NCI-H748 (cell line): ENCODE results near the gene JAK1.
"Not testable (repeated sequence)": the region's sequence is repeated elsewhere in the genome, so short reads cannot be mapped to it uniquely, and the experiment has no call there.

Source experiments
- DNase-seq: peaks from one replicate; lab custom pipeline; 2025; ENCODE audit not compliant: unreplicated experiment; lab: John Stamatoyannopoulos, UW

JAK1 gene

GRCh38 chr1:64844175-64844574, 122.2 kb downstream of the JAK1 start:
- DNase-seq: no peak

GRCh38 chr1:64843675-64844074, 122.7 kb downstream of the JAK1 start:
- DNase-seq: no peak

- DNase-seq: no peak
Observed at GRCh38 chr1:64842224-64842623, 124.1 kb downstream of the JAK1 start.

- DNase-seq: no peak
Observed at GRCh38 chr1:64841330-64842065, 124.9 kb downstream of the JAK1 start.

DNA sequence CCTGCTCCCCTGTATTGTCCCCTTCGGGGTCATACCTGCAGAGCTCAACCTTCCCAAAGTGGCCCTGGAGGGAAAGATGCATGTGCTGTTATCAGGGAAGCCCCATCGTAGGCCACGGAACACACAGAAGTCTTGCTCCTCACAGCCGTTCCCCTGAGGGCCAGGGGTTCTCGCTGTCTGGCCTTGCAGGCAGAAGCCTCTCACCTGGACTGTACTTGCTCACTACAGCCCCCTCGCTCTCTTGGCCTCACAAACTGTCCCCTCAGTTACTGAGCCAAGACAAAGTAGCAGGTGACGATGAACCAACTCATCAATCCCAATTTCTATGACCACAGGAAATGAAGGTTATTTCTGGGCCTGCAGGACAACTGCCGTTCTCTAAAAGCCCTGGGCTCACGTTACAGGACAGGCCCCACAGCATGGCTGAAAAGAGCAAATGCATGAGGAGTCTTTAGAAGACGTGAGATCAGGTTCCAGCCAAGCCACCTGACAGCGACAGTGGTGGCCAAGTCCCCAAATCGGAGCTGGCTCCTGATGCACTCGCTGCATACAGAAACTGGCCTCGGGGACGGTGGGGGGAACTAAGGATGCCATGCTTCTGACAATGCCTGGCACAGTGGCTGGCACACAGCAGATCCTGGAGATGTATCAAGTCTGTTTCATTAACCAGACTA, 126.5 kb downstream of the JAK1 start:
- DNase-seq: no peak

DNA sequence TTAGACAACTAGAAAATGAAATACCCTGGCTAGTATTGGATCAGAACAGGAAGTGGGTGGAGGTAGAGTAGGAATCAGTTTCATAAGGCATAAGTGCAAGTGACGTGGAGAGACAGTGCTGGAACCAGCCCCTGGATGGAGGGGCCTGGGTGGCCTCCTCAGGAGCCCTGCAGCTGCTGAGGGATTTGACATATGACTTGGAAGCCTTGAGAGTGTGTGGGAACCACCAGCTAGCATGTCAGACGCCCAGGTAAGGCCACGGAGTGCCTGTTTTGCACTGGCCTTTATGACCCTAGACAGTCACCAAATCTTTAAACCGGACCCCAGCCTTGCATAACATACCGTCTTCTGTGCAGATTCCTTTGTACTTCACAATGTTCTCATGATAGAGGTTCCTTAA, 127.1 kb downstream of the JAK1 start:
- no peak for DNase-seq

DNA sequence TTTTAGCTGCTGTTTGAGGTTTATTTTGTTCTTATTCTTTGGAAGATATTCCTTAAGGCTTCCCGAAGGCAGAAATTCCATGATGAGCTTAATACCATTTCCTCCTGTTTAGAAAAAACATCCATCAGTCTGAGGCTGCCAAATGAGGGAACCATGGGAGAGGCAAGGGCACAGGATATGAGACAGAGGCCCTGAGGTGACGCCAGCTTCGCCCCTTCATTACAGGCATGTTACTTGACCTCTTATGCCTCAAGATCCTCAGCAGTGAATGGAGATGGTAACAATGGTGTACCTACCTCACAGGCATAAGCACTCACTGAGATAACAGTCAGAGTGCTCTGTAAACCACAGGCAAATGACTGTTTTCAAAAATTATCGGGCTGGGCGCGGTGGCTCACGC, 127.9 kb downstream of the JAK1 start:
- DNase-seq: no peak

DNA sequence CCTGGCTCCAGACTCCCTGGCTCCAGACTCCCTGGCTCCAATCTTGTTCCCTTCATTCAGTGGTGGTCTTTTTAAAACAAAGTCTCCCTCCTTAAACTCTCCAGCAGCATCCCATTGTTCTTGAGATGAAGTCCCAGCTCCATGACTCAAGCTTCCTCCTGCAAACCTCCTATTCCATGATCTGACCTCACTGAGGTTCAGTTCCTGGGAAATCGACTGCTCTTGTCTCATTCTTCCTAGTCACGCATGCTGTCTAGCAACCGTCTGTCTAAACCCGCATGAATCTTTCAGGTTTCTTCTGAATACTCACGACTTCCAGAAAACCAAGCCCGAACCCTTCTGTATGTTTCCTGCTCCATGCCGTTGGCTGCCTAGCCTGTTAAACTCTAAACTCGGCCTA, 129.5 kb downstream of the JAK1 start:
- no peak for DNase-seq

- no peak for DNase-seq
Observed at GRCh38 chr1:64834734-64835133, 131.6 kb downstream of the JAK1 start.

- no peak for DNase-seq
Observed at GRCh38 chr1:64830030-64830651, 136.2 kb downstream of the JAK1 start.

DNA sequence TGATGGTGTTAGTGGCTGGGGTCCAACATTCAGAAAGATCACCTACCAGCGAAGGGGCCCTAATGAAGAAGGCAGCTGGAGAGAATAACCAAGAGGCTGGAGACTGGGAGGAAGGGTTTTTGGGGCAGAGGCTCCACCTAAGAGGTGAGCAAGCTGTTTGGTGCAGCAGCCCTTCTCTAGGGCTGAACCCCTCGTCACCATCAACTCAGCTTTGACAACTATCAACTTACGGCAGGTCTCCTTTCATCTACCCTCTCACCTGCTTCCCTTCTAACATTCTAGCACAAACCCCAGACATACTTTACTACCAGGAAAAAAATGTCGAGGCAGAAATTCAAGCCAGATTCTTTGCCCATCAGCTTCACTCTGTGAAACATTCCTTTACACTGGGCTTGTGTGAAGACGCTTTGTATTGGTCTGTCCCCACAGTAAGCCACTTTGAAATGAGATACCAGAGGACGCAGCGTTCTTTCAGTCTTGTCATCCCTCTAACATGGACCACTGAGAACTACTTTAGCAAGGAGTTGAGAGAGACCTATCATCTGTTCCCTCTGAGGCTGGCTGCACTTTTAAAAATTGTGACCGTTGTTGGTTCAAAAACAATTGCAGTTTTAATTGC, 136.8 kb downstream of the JAK1 start:
- DNase-seq: no peak

DNA sequence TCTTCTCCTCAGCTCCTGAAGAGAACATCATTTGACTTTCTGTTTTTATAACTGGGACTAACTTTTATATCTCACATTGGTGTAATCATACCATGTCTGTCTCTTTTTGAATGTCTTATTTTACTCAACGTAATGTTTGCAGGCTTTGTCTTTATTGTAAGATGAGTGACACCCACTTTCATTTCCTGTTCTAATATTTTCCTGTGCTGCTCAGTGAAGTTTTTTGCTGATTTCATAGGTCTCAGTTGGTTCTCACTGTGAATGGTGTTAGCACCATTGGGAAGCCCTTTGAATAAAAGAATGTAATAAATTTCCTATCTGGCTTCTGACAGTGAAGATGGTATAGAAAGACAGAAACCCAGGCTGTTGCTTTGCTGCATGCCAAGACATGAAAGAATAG, 137.5 kb downstream of the JAK1 start:
- DNase-seq: no peak

DNA sequence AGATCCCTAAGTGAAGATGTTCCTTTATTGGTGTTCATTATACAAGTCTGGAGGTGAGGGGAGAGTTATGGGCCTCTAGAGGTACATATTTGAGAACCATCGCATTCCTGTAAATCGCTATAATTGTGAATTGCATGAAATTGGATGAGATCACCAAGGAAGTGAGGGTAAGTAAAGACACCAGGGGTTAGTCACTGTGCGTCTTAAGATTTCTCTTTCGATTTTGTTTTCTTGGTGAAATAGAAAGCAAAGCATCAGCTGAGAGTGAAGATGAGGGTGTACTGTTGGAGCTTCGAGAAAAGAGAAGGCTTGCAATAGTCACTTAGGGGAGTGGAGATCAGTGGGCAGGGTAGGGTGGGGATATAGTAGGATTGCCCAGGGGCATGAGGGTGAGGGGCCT, 139.4 kb downstream of the JAK1 start:
- no peak for DNase-seq

GRCh38 chr1:64823691-64824476, 142.5 kb downstream of the JAK1 start:
- peak; percentile 79 for DNase-seq

GRCh38 chr1:64822621-64823020, 143.7 kb downstream of the JAK1 start:
- no peak for DNase-seq

GRCh38 chr1:64820572-64820971, 145.8 kb downstream of the JAK1 start:
- not testable (repeated sequence) for DNase-seq

GRCh38 chr1:64817364-64817763, 149.0 kb downstream of the JAK1 start:
- DNase-seq: not testable (repeated sequence)

GRCh38 chr1:64814427-64814826, 151.9 kb downstream of the JAK1 start:
- DNase-seq: no peak

- DNase-seq: peak; percentile 43
Observed at GRCh38 chr1:64811131-64811530, 155.2 kb downstream of the JAK1 start.

DNA sequence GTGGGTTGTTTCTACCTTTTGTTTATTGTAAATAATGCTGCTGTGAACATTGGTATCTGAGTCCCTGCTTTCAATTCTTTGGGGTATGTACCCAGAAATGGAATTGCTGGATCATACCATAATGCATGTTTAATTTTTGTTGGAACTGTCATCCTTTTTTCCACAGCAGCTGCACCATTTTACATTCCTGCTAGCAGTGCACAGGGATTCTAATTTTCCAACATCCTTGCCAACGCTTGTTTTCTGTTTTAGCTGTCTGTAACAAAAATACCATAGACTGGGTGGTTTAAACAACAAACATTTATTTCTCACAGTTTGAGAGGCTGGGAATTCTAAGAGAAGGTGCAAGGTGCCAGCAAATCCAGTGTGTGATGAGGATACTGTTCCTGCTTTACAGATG, 156.3 kb downstream of the JAK1 start:
- no peak for DNase-seq

- no peak for DNase-seq
Observed at GRCh38 chr1:64809309-64809708, 157.0 kb downstream of the JAK1 start.
